ENCODE data around the gene LIAS.
"Not testable (repeated sequence)": the region's sequence is repeated elsewhere in the genome, so short reads cannot be mapped to it uniquely, and the experiment has no call there.

Gene LIAS

GRCh38 chr4:39502019-39502663 is 43.3 kb downstream of the LIAS start:
- DNase-seq = no peak

DNA sequence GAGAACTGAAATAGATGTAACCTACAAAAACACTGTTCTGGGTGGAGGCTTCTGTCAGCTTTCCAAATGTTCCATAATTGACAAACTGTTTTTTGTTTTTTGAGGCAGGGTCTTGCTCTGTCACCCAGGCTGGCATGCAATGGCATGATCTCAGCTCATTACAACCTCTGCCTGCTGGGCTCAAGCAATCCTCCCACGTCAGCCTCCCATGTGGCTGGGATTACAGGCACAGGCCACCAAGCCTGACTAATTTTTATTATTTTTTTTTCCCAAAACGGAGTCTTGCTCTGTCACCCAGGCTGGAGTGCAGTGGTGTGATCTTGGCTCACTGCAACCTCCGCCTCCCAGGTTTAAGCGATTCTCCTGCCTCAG is 43.8 kb downstream of the LIAS start:
- DNase-seq = not testable (repeated sequence)

DNA sequence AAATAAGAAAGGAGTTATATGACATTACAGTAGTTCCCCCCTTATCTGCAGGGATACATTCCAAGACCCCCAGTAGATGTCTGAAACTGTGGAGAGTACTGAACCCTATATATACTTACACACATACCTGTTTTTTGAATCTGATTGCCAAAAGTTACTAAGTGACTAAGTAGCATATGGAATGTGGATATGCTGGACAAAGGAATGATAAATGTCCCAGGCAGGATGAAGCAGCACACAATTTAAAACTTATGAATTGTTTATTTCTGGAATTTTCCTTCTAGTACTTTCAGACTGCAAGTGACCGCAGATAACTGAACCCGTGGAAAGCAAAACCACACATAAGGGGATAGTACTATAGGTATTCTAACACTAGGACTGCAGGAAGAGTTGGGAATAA is 45.7 kb downstream of the LIAS start:
- DNase-seq = no peak

DNA sequence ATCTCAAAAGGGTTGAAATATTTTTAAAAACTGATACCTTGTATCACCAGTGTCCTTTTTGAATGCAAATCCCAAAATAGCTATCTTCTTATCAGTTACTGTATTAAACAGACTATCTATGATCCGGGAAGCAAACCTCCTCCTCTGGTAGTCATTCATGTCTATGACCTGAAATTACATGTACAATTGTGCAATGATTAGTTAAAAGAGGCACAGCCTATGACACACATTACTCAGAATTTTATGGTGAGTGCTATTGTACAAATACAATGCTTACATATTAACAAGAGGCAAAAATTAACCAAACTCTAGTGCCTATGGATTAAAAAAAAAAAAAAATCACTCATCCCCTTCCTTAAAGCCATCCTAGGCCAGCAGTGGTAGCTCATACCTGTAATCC is 46.7 kb downstream of the LIAS start:
- DNase-seq = no peak

DNA sequence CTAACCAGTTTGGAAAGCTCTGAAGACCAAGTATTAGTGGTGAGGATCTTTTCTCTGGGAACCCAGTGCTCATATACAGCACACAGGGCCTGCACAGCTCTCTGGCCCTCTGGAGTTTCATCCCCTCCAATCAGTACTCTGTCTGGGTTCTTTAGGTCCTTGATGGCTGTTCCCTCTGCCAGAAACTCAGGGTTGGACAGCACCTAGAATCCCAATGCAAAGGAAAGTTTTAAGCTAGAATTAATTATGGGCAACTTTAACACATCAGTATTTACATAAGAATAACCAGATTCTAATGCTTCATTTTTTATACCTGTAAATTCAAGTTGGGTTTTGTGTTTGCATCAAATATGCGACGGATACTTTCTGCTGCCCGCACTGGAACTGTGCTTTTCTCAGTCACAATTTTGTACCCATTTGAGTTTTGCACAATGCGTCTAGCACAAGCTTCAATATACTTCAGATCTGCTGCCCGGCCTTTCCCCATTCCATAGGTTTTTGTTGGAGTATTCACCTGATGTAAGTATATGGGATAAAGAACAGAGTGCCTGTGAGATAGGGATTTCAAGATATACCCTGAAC is 51.6 kb downstream of the LIAS start:
- no peak for DNase-seq

- DNase-seq = not testable (repeated sequence)
Measured at GRCh38 chr4:39514266-39514665, 55.4 kb downstream of the LIAS start.

GRCh38 chr4:39514888-39515401 is 56.1 kb downstream of the LIAS start:
- no peak for DNase-seq

DNA sequence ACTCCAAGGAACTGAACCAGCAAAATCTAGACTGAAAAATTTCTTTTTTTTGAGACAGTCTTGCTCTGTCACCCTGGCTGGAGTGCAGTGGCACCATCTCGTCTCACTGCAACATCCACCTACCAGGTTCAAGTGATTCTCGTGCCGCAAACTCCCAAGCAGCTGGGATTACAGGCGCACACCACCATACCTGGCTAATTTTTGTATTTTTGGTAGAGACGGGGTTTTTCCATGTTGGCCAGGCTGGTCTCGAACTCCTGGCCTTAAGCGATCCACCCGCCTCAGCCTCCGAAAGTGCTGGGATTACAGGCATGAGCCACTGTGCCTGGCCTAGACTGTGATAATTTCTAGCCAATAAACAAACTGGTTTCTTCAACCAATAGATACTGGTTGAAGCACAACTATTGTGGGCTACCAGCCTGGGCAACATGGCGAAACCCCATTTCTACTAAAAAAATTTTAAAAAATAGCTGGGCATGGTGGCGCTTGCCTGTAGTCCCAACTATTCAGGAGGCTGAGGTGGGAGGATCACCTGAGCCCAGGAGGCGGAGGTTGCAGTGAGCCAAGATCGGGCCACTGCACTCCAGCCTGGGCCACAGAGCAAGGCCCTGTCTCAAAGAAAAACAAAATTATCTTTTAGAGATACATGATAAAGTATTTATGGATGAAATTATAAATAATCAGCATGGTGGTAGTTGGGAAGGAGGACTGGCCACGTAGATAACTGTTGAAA is 57.0 kb downstream of the LIAS start:
- DNase-seq = not testable (repeated sequence)

GRCh38 chr4:39516407-39516966 is 57.6 kb downstream of the LIAS start:
- DNase-seq = no peak

- no peak for DNase-seq
Measured at GRCh38 chr4:39518484-39518883, 59.6 kb downstream of the LIAS start.

GRCh38 chr4:39521253-39521919 is 62.5 kb downstream of the LIAS start:
- DNase-seq = no peak

DNA sequence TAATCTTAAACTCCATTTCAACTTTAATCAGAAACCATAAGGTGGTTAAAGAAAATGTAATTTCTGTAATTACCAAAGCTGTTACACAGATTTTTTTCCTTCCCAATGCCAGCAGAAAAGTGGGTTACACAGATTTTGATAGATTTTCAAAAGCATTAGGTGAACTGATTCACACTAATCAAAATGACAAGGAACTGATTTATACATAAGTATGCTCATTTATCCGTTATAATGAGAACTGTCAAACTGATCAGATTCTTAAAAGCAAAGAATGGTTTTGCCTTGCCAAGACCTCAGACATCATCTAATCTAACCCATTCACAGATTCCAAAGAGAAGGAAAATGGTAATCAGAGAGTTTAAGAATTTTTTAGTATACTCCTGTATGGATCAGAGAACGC is 63.2 kb downstream of the LIAS start:
- no peak for DNase-seq

GRCh38 chr4:39524161-39524957 is 65.5 kb downstream of the LIAS start:
- no peak for DNase-seq

GRCh38 chr4:39525822-39526690 is 67.2 kb downstream of the LIAS start:
- no peak for DNase-seq

GRCh38 chr4:39526765-39527295 is 68.0 kb downstream of the LIAS start:
- DNase-seq = no peak

DNA sequence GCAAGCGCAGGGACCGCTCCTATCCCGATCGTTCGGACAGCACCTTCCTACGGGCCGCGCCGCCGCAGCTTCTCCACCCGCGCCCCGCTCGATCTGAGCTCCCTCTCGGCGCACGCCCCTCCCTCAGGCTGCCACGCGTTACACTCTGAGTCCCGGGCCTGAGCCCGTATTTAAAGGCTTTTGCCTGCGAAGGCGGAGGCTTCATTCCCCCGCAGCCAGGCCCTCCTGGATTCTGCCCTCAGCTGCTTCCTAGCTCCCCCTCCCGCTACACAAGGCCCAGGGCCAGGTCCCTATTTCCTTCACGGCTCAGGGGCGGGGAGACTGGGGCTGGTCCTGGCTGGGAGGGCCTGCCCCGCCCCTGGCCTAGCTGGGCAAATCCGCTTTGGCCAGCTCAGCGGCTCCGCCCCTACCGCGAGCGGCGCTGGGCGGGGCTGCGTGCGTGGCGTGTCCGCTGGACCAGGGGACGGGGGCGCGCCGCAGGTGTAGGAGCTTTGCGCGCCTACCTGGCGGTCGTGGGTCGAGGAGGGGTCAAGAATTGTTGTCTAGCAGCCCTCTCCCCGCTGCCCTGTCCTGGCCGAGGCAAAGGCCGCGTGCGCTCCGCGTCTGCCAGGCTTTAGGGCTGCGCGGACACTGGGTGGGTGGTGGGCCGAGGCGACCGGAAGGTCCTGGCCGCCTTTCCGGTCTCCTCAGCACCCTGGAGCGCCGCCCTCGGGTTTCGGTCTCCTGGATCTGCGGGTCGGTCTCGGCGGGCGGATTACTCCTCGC is 68.6 kb downstream of the LIAS start, which contains the start of gene UGDH:
Gene UGDH (minus strand): TSS at position 144 of the 765 bp plus-strand sequence. CDS start 5,927 bp downstream, outside the sequence.
- DNase-seq = peak; percentile 76

DNA sequence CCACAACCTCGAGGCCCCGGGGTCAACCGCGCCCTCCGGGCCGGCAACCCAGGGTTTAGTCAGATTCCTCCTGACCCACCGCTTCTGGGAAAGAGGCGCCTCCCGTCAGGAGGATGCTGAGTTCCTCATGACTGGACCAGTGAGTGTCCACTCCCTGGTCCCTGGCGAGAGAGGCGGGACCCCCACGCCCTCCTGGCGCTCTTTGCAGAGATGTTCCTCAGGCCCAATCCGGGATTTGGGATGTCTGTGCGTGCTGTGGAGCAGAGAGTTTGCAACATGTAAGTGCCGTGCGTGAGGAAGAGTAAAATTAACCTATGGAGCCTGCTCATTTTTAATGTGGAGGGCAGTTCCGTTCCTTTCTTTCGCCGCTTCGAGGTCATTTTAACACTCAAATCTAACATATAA is 69.2 kb downstream of the LIAS start:
- no peak for DNase-seq
